22Rv1 (cell line): ENCODE results near the gene UIMC1.

Experiments used
- CTCF ChIP-seq: fragments of 450-650 bp; IDR thresholded peaks from 2 replicates; pipeline ENCODE4 v1.5.1; 2017; ENCODE audit warnings: mild to moderate bottlenecking
- ZFX ChIP-seq: fragments of 450-650 bp; IDR thresholded peaks from 2 replicates; pipeline ENCODE4 v1.6.1; 2017; ENCODE audit warnings: antibody characterized with exemption, borderline replicate concordance

DNA sequence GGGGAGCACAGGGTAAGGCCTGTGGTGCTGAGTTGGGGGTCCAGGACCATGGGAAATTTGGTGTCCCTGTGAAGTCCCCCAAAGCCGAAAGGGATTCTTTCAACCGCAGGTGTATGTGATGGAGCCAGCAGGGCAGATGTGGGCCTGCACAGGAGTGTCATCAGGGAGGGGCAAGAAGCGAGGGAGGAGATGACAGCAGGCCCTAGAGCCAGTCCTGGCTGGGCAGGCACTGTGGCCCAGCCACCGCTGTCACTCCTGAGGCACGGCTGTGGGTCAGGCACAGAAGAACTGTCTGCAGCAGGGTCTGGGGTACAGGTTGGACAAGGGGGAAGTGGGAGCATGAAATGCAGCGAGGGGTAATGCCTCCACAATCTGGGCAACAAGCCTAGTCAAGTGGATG lies 112.3 kb downstream of the UIMC1 start:
- TF ChIP-seq CTCF: no peak
- TF ChIP-seq ZFX: no peak
